GM21360 (cell line): ENCODE measurements around the gene CASR.
A peak's percentile ranks its signal among the peaks of the same experiment; 100 is the strongest.

Experiments
- ATAC-seq: cut with Tn5 transposase; IDR thresholded peaks from one replicate; pipeline ENCODE4 v1.9.1; 2021; ENCODE audit warnings: mild to moderate bottlenecking, moderate library complexity; ENCODE audit not compliant: unreplicated experiment

CASR gene

GRCh38 chr3:122301063-122301462 is 117.6 kb downstream of the CASR start:
- peak; percentile 62 for ATAC-seq

- ATAC-seq: no peak
These were observed 122.6 kb downstream of the CASR start for GRCh38 chr3:122305818-122306621.

DNA sequence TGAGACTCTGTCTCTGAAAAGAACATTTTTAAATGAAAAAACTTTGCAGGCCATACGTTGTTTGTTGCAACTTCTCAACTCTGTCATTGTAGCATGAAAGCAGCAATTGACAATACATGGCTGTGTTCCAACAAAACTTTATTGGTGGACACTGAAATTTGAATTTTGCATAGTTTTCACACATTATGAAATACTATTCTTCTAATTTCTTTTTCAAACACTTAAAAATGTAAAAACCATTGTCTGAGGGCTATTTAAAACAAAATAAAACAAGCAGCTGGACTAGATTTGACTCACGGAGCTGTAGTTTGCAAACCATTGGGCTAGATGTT is 123.1 kb downstream of the CASR start:
- no peak for ATAC-seq

GRCh38 chr3:122307094-122307687 is 123.7 kb downstream of the CASR start:
- no peak for ATAC-seq

DNA sequence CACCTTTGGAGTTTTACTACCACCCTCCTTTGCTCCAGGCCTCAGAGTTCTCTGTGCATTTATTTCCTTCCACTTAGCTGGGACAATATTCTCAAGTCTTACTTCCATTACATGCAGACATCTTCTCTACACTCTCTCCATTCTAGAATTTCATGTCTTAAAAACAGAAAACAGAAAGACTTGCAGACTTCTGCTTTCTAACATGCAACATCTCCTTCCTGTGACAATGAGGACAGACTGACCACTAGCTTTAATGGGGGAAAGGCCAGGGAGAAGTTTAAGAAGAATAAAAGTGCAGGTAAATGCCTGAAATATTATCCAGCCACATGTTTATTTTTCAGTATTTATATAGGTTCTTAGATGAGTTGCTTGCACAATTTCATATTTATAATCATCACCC is 124.5 kb downstream of the CASR start:
- ATAC-seq: no peak

- ATAC-seq: no peak
These were observed 126.9 kb downstream of the CASR start for GRCh38 chr3:122310361-122310760.

GRCh38 chr3:122312826-122313225 is 129.4 kb downstream of the CASR start:
- ATAC-seq: no peak

- no peak for ATAC-seq
These were observed 129.8 kb downstream of the CASR start for GRCh38 chr3:122313281-122313680.

DNA sequence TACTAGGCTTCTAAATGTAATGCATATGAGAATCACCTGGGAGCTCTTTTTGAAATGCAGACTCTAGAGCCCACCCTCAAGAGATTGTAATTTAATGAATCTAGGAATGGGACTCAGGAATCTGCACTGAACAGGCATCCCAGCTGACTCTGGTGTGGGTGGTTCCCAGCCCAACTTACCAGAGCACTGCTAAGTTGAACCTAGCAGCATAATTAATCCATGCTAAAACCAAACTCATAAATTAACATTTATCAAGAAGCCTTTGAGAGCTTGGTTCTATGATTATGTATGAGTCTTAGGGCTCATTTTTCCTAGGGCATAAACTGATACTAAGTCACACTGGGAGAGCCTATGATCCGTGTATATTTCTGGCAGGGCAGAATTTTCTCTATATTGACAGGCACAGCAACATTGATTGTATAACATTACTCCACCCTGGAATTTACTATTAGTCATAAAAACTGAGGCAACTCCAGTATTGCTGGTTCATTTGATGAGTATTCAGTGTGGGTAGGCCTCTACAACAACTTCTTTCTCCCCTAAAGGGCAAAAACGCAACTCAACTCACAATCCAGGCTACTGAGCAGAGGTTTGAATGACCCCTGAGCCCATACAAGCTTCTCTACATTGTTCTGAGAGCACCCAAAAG is 130.9 kb downstream of the CASR start:
- no peak for ATAC-seq

DNA sequence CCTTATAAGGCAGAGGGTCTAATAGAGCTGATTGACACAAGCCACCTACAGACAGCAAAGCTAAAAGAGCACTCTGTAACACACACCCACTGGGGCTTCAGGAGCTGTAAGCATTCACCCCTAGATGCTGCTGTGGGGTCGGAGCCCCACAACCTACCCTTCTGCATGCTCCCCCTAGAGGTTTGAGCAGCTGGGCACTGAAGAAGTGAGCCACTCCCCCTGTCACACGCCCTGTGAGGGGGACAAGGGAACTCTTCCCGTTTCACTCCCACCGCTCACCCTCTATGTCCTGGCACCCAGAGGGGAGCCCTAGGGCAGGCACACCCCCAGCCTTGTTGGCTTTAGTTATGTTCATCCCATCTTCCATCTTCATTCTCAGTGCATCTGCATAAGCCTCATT is 132.2 kb downstream of the CASR start:
- ATAC-seq: no peak

- no peak for ATAC-seq
These were observed 132.9 kb downstream of the CASR start for GRCh38 chr3:122316368-122316767.

DNA sequence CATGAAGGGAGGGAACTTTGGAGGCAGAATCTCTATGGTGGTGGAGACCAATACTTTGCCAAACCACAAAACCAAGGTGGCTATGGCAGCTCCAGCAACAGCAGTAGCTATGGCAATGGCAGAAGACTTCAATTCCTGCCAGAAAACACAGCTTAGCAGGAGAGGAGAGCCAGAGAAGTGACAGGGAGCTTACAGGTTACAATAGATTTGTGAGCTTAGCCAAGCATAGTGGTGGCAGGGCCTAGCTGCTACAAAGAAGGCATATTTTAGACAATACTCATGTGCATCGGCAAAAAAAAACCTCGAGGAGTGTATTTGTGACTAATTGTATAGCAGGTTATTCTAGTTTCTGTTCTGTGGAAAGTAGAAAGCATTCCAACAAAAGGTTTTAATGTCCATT is 135.2 kb downstream of the CASR start:
- ATAC-seq: no peak

DNA sequence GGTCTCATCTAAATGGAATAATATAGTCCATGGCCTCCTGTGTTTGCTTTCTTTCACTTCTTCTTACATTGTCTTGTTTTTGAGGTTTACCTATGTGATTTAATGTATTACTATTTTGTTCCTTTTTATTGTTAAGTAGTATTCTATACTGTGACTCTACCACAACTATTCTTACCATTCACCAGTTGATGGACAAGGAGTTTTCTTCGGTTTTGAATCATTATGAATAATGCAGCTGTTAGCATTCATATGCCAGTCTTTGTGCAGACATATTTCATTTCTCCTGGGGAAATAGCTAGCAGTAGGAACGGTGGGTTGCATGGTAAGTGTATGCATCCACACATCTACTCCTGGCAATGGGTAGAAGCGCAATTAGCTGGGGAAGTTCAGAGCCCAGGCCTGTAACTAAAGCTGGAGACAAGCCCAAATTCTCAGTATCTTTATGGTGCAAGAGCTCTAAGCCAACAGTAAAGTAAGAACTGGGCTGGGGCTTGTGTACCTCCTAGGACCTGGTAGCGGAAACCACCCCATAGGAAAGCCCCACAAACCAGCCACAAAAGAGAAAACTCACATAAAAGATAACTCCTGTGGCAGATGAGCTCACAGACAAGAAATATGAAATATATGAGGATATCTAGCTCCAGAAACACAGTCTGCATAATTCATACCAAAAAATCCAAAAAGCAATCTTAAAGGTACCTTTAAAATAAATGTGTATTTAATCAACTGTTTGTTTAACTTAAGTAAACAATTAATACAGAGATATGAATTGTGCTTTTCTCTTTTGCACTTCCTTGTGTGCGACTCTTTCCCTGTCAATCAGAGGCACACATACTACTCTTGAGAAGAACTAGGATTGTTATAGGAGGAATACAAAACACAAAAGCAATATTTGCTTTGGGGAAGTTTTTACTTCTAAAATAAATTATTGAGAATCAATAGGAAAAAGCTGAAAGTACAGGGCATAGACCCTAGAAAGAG is 138.9 kb downstream of the CASR start:
- no peak for ATAC-seq

GRCh38 chr3:122324871-122325323 is 141.4 kb downstream of the CASR start, which contains the start of gene CSTA:
Gene CSTA, plus strand, starts transcription at chr3:122325248. Its CDS starts 45 bp downstream, at chr3:122325293.
- ATAC-seq: no peak

DNA sequence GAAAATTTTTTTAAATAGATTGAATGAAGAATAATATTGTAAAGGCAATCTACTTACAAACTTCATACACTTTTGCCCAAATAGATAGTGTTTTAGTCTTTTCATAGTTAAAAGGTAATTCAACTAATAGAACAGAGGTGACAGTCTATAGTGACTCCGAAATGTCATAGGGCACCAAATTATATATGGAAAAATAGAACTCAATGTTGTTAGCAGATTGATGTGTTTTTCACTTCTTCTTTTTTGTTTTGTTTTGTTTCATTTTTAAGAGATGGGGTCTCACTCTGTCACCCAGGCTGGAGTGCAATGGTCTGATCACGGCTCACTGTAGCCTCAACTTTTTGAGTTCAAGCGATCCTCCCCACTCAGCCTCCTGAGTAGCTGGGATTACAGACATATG is 142.3 kb downstream of the CASR start:
- no peak for ATAC-seq

DNA sequence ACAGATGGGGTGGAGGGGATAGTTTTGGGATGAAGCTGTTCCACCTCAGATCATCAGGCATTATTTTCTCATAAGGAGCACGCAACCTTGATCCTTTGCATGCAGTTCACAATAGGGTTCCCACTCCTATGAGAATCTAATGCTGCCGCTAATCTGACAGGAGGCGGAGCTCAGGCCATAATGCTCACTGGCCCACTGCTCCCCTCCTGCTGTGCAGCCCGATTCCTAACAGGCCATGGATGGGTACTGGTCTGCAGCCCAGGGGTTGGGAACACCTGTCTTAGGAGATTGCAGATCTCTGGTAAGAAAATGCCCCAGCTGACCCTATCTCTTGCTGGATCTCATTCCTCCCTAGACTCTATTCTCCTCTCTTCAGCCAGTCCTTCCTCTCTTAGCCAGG is 148.4 kb downstream of the CASR start:
- no peak for ATAC-seq

- ATAC-seq: no peak
These were observed 149.1 kb downstream of the CASR start for GRCh38 chr3:122332551-122332950.
